Endometrial microvascular endothelial cells (primary cell): ENCODE results near the gene MBP. TPM values are rescaled to one million over a fixed set of nuclear protein-coding genes. Genes with fewer than 3 reads are reported as not detected.

Source experiments
- in situ Hi-C: cut with HindIII; loops from 2 replicates; pipeline ENCODE4 v1.10.0; 2017; ENCODE audit warnings: low sequenced_read_pairs, low pct_unique_long_range_greater_than_20kb; ENCODE audit errors: inconsistent ontology term
- total RNA-seq: library from RNA; depleted of rRNA; stranded (reverse); fragments of >200 nt; gene quantifications from one replicate; pipeline ENCODE4 v1.2.3, GENCODE V29; 2015; ENCODE audit errors: inconsistent ontology term

The MBP gene
- total RNA-seq, 1 donor from 2014 or later = 8.5 TPM

GRCh38 chr18:77119851-77120491, 12.6 kb downstream of the MBP start:
- in situ Hi-C loops = no loop called here

- in situ Hi-C loops = no loop called here
Observed at GRCh38 chr18:77119101-77119850, 13.3 kb downstream of the MBP start.

GRCh38 chr18:77118256-77119090, 14.1 kb downstream of the MBP start:
- in situ Hi-C loops = no loop called here

GRCh38 chr18:77116201-77117080, 16.1 kb downstream of the MBP start:
- in situ Hi-C loops = no loop called here

DNA sequence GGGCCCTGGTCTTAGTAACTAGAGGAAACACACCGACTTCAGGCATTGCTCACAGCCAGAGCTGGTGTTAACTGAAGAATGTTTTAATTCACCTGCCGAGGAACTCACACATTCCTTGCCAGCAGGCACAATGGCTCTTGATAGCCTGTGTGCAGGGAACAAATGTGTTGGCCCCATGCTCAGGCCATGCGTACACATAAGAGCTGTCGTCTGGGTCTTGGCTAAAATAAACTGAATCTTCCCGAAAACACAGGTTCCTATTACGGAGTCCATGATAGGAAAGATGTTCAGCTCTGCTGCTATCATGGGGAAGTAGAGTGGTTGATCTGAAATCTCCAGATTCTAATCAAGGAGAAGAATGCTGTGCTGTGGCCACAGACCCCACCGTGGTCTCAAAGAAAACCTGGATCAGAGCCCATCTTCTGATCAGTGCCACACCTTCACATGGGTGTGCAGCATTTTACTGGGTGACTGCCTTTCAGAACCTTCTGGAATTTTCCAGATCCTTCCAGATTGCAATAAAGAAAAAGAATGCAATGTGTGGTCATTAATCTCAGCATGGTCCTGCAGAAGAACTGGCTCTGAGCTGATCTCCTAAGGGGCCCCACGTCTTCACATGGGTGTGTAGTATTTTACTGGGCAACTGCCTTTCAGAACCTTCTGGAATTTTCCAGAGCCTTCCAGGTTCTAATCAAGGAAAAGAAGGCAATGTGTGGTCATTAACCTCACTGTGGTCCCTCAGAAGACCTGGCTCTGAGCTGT, 17.2 kb downstream of the MBP start:
- in situ Hi-C loops = no loop called here

DNA sequence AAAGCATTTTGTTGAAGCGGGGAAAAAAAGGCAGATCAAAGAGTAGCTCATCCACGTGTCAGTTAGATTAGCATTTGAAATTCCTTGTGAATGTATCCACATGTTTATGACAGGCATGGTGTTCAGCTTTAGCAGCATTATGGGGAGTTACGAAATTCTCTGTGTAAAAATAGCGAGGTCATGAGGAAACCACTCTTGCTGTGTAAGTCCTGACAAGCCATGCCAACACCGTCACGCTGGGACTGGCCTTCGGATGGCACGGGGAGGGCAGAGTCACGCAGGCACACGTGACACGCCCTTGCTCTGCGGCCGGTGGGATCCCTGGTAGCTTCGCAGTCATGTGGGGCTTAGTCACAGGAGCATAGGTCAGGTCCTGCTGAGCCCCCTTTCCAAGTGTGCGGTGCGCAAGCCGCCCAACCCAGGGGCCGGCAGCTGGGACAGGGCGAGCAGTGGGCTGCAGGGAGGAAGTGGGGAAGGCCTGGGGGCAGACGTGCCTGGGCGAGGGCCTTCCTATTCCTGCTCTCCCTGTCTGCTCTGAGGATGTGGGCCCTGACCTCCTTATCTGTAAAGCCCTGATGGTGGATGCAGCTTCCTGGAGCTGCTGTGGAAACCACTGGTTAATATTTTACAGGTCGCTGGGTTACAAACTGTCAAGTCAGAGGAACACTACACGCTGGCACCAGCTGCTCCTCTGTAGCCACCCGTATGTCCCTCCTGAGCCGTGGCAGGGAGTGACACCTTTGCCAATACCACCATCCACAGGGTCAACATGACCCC, 18.0 kb downstream of the MBP start:
- in situ Hi-C loops = no loop called here

GRCh38 chr18:77114152-77114414, 18.5 kb downstream of the MBP start:
- in situ Hi-C loops = no loop called here

DNA sequence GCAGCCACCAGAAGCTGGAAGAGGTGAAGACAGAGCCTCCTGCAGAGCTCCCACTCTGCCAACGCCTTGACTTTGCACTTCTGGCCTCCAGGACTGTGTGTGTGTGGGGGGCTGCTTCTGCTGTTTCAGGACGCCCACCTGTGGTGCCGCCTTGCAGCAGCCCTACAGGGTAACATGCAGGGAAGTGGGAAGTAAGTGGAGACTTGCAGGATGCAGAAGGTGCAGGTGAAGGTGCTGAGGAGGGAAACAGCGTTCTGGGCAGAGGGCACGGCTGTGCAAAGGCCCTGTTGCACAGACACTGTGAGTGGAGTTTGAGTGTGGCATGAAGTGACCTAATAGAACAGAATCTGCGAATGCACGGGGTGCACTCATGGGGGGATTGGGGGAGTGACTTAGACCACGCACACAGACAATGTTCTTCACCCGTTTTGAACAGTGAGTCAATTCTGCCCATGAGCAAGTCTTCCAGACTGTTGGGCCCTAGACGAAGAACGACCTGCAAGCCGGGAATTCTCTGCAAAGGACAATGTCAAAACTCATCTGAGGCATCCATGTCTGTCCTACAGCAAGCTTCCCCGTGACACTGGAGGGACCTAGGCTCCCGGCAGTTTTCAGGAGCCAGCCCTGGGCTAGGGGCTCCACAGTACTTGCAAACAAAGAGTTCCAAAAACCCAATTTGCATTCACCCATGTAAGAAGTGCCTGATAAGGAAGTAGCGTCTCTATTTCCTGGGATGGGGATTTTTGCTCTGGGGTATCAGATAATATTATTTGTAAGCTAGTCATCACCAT, 19.0 kb downstream of the MBP start:
- in situ Hi-C loops = no loop called here

DNA sequence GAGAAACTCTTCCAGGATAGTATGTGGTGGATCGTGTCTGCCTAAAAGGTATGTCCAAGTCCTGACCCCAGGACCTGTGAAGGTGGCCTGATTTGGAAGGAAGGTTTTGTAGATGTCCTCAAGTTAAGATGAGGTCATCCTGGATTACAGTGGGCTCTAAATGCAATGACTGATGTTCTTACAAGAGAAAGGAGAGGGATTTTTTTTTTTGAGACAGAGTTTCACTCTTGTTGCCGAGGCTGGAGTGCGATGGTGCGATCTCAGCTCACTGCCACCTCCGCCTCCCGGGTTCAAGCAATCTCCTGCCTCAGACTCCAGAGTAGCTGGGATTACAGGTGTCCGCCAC, 19.9 kb downstream of the MBP start:
- in situ Hi-C loops = no loop called here

DNA sequence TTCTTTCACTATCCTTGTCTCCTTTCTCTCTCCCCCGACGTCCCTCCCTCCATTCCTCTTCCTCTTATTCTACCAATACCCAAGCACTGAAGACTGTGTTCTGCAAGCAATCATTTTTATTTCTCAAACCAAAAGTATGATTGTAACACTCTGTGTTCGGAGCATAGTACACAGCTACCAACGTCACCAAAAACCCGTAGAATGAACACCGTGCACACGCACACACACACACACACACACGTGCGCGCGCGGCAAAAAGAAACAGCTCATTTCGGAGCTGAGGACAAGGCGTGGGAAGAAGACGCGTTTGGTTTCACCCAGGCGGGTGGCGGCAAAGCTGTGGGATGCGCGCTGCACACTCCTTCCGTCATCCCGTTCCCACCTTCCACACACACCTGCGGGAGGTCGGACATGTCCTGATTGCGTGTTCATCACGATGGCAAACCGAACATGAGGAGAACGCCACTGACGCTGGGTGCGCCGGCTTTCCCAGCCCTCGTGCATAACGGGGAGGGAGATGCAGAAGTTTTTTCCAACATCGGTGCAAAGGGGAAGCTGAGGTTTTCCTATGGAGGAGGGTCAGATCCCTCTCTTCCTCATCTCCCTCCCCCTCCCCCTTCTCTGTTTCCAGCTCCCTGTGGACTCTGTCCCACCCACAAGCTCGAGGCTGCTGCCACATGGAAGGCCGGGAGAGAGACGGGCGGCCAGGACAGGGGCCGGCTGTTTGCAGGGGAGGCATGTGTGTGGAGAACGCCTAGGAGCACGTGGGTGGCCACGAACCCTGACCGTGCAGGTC, 20.4 kb downstream of the MBP start:
- in situ Hi-C loops = no loop called here

DNA sequence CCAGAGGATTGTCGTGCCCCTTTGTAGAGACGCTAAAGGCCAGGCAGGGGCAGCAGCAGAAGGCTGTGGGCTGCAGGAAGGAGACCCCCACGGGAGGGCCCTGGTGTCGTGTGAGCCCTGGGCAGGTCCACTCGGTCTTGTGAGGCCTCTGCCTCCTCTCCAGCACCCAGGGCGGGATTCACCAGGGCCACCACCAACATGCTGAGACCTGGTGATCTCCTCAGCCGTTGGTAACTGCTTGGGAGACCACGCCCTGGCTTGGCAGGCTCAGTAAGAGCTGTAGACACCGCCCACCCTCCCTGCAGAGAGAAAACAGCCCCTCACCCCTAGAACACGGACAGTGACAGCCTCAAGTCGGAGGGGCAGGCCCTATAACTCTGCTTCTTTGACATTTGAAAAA, 21.1 kb downstream of the MBP start:
- in situ Hi-C loops = no loop called here

- in situ Hi-C loops = no loop called here
Observed at GRCh38 chr18:77110936-77111335, 21.6 kb downstream of the MBP start.

GRCh38 chr18:77110400-77110799, 22.2 kb downstream of the MBP start:
- in situ Hi-C loops = no loop called here

- in situ Hi-C loops = no loop called here
Observed at GRCh38 chr18:77109648-77110019, 22.9 kb downstream of the MBP start.

DNA sequence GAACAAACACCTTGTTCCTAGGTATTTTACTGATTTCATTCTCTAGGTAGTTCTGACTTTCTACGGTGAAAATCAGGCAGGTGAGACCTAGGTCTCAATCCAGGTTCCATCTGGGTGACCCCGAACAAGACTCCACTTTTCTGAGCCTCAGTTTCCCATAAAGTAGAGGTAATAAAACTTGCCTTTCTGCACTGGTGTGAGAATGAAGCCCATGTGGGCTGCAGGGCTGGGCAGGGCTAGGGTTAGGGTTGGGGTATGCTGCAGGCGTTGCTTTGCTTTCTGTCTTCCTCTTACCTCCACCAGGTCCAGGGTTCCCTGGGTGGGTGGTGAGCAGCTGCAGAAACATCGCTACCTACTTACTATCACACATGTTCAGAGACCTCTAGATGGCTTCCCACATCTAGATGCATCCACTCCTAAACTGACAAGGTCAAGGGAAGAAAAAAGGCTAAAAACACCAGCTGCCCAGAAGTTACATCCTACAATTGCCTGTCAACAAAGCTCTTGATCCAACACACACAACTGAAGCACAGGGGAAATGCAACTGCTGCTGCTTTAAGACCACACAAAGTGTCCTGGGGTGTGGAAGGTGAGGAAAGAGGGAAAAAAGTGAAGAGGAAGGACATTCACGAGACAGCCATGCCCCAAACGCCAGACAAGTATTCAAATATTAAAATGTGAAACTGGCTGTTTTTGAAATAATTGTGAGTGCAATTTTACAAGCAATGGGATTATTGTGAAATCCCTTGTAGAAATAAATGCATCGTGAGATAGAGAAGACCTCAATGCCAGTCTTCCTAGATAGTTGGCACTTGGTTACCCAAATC, 23.5 kb downstream of the MBP start:
- in situ Hi-C loops = no loop called here
